Loucy (cell line): Measurements from ENCODE around the gene EVI5.

ENCODE experiments used
- CTCF ChIP-seq: fragments of 200-600 bp; sonication (generic); conservative IDR thresholded peaks from 2 replicates; pipeline ENCODE4 v1.5.1; 2014; ENCODE audit warnings: mild to moderate bottlenecking, antibody characterized with exemption, low read length
- EZH2phosphoT487 ChIP-seq: fragments of 200-600 bp; IDR thresholded peaks from 2 replicates; pipeline ENCODE4 v1.6.1; 2018; ENCODE audit warnings: antibody characterized with exemption, mild to moderate bottlenecking, moderate library complexity, borderline replicate concordance

GRCh38 chr1:92459871-92460320 is 325.0 kb downstream of the EVI5 start:
- TF ChIP-seq CTCF (no peak), EZH2phosphoT487 (no peak)
